ENCODE data around the gene DOCK10.

The DOCK10 gene

DNA sequence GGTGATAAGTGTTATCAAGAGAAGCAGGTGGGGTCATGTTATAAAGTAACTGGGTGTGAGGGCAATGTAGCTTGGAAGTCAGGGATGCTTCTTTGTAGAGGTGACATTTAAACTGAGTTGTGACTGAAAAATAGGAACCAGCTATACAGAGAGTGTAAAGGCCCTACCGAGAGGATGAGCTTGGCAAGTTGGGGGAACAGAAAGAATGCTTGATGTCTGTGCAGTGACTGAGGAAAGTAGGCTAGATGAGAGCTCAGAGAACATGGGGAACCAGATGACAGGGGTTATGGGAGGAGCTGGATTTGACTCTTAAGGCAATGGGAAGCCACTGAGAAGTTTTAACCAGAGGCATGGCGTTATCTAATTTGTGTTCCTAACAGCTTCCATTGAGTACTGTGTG lies 115.3 kb downstream of the DOCK10 start:
- no peaks in the 10 kb centered on the region for H3K9me3 ChIP-seq
- H3K27me3 ChIP-seq = no peaks in the 10 kb centered on the region; the same call in 1 of the 2 replicates
- TF ChIP-seq, protein P1, sequence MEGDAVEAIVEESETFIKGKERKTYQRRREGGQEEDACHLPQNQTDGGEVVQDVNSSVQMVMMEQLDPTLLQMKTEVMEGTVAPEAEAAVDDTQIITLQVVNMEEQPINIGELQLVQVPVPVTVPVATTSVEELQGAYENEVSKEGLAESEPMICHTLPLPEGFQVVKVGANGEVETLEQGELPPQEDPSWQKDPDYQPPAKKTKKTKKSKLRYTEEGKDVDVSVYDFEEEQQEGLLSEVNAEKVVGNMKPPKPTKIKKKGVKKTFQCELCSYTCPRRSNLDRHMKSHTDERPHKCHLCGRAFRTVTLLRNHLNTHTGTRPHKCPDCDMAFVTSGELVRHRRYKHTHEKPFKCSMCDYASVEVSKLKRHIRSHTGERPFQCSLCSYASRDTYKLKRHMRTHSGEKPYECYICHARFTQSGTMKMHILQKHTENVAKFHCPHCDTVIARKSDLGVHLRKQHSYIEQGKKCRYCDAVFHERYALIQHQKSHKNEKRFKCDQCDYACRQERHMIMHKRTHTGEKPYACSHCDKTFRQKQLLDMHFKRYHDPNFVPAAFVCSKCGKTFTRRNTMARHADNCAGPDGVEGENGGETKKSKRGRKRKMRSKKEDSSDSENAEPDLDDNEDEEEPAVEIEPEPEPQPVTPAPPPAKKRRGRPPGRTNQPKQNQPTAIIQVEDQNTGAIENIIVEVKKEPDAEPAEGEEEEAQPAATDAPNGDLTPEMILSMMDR (IDR thresholded peaks at IDR 0.05; ENCODE audit: low read depth, low read length) = no peak
- H3K4me1 ChIP-seq = no peaks in the 10 kb centered on the region
- no peaks in the 10 kb centered on the region for H3K36me3 ChIP-seq
- H3K4me3 ChIP-seq (ENCODE audit: low read depth, low read length) = no peak overlapping the region
- DNase-seq = no peak

DNA sequence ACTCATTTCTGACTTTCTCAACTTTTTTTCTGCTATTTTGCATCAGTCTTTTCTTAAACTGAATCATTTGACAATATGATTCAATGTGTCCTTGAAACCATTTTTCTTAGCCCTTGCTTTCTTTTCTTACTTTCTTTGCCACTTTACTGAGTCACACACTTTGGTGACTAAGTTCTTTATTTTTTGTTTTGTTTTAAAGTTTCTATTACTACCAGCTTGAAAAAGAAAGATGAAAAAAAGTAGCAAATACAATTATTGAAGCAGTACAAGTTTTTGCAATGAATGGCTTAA lies 116.5 kb downstream of the DOCK10 start:
- Histone ChIP-seq H3K9me3 (no peaks in the 10 kb centered on the region), H3K27me3 (no peaks in the 10 kb centered on the region; the same call in 1 of the 2 replicates), H3K36me3 (no peaks in the 10 kb centered on the region), H3K4me3 (ENCODE audit: low read depth, low read length) (no peak overlapping the region), H3K4me1 (no peaks in the 10 kb centered on the region)
- TF ChIP-seq, protein P1 (IDR thresholded peaks at IDR 0.05; ENCODE audit: low read depth, low read length) = no peak
- no peak for DNase-seq

DNA sequence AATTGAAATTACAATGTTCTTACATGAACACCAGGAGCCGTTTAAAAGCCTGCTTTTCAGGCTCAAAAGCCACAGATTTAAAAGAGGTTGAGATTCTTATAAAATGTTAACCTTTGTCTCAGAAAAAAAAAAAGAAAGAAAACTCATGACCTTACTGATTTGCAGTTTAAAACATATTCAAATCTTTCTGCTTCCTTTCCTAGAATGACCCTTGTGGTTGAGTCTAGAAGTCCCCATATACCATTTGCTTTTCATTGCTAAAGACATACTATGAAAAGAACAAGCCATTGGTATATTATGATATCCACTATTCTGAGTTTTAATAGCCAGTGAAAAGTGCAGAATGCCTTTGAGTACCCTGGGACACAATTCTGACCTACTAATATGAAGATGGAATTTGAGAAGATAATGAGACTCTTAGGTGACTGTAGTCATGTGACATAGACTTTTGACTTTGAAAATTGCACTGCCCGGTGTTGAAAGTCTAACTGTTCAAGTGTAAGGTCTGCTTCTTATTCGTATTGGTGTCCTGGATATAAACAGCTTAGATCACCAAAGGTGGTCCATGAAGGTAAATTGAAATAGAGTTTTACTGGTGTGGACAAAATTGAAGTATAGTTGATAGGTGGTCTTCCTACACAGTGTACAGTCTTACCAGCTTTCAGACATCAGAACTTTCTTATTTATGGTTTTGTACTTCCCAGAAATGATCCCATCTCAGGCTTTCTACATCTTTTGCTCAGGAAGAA lies 117.0 kb downstream of the DOCK10 start:
- DNase-seq = no peak
- Histone ChIP-seq H3K9me3 (no peaks in the 10 kb centered on the region), H3K27me3 (no peaks in the 10 kb centered on the region; the same call in 1 of the 2 replicates), H3K4me3 (ENCODE audit: low read depth, low read length) (no peak overlapping the region), H3K4me1 (no peaks in the 10 kb centered on the region), H3K36me3 (no peaks in the 10 kb centered on the region)
- TF ChIP-seq, protein P1 (IDR thresholded peaks at IDR 0.05; ENCODE audit: low read depth, low read length) = no peak

DNA sequence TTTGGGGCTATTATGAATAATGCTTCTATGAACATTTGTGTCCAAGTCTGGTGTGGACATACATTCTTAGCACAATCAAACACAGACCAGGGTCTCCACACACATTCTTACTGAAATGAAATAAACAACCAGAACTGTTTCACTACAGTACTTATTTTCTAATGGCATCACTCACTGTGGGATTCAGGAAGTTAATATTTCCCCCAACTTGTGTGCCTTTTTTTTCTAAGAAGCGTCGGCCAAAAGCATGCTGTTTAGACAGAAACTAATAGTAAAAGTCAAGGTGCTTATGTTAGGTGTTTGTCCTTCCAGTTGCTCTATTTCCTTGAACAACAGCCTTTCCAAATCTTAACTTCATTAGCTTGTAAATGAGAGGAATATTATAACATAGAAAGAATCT lies 117.6 kb downstream of the DOCK10 start:
- H3K27me3 ChIP-seq = no peaks in the 10 kb centered on the region; the same call in 1 of the 2 replicates
- TF ChIP-seq, protein P1 (IDR thresholded peaks at IDR 0.05; ENCODE audit: low read depth, low read length) = no peak
- H3K9me3 ChIP-seq = no peaks in the 10 kb centered on the region
- H3K4me1 ChIP-seq = no peaks in the 10 kb centered on the region
- H3K36me3 ChIP-seq = no peaks in the 10 kb centered on the region
- no peak overlapping the region for H3K4me3 ChIP-seq (ENCODE audit: low read depth, low read length)
- no peak for DNase-seq

DNA sequence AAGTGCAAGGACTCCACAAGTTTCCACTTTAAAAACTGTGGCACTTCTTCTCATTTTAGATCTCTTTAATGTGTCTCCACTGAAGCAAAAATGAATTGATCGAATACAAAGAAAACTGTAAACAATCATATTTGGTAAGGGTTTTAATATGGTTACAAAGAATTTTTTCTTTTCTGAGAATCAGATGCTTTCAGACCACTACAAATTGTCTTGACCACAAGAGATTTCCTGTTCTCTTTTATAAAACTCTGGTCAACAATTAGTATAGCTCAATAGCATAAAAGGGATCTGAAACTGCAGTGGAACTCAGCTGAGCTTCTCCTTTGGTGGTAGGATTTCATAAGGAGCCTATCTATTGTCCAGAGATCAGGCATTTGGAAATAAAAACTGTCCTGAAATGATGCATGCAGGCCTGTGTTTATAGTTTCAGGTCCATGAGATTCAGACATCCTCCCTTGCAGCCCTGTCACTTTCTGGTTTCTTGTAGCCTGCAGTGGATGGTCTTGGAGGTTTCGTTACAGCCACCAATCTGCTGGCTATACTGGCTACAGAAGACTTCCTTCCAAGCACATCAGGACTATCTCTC lies 120.0 kb downstream of the DOCK10 start:
- TF ChIP-seq, protein P1 (IDR thresholded peaks at IDR 0.05; ENCODE audit: low read depth, low read length) = no peak
- H3K36me3 ChIP-seq = no peaks in the 10 kb centered on the region
- no peaks in the 10 kb centered on the region for H3K4me1 ChIP-seq
- DNase-seq = no peak
- no peaks in the 10 kb centered on the region; the same call in 1 of the 2 replicates for H3K27me3 ChIP-seq
- no peaks in the 10 kb centered on the region for H3K9me3 ChIP-seq
- no peak overlapping the region for H3K4me3 ChIP-seq (ENCODE audit: low read depth, low read length)

DNA sequence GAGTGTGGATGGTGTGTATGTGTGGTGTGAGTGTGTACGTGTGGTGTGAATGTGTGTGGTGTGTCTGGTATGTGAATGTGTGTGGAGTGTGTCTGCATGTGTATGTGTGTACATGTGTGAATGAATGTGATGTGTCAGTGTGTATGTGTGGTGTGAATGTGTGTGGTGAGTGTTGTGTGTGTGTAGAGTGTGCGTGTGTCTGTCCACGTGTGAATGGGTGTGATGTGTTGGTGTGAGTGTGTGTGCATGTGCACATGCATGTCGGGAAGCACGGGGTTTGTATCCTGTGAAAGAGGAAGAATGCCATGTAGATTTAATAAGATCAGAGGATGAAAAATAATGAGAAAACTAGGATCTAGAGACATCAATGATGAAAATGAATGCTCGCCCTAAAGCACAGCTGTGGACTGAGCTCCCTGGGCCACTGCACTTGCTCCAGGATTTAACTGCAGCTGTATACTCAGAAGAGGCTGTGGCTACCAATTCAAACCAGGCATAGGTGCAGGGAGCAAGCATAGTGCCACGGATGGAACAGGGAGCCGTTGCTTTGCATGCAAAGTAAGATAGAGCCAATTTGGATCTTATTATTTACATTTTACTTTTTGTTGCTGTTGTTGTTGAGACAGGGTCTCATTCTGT lies 122.7 kb downstream of the DOCK10 start:
- no peak for DNase-seq
- TF ChIP-seq, protein P1 (IDR thresholded peaks at IDR 0.05; ENCODE audit: low read depth, low read length) = no peak
- H3K9me3 ChIP-seq = no peaks in the 10 kb centered on the region
- H3K4me3 ChIP-seq (ENCODE audit: low read depth, low read length) = no peak overlapping the region
- H3K4me1 ChIP-seq = no peaks in the 10 kb centered on the region
- H3K36me3 ChIP-seq = no peaks in the 10 kb centered on the region
- H3K27me3 ChIP-seq = no peaks in the 10 kb centered on the region

All from BE2C (cell line).